IMR-90 (cell line): Measurements from ENCODE around the gene DNAH17. TPM values are rescaled to one million over a fixed set of nuclear protein-coding genes. Genes with fewer than 3 reads are reported as not detected.

Experiments
- ATAC-seq: fragments of 200-7000 bp; cut with Tn5 transposase; 2 replicates; pipeline ENCODE4 v1.9.1; 2020; ENCODE audit warnings: low read depth, mild to moderate bottlenecking, moderate library complexity
- BruUV-seq: library from RNA; stranded (reverse); fragments of 400-500 nt; replicated peaks from 2 replicates; lab custom pipeline; 2021; lab: Mats Ljungman, UMichigan
- CTCF ChIA-PET: fragments of 300-600 bp; formaldehyde crosslinking; extraction: SDS; loops from one replicate; lab custom pipeline; 2021; ENCODE audit warnings: antibody characterized with exemption; lab: Yijun Ruan, JAX
- POLR2A ChIA-PET: fragments of 300-600 bp; sonication (Branson Sonifier 250); formaldehyde crosslinking; loops from one replicate; lab custom pipeline; 2022; ENCODE audit warnings: antibody characterized with exemption; ENCODE audit not compliant: unreplicated experiment; lab: Charles Lee
- DNase-seq: peaks from one replicate; pipeline ENCODE4 v3.0.0; 2013
- H2AFZ ChIP-seq: replicated peaks from 2 replicates; pipeline ENCODE3; 2013; ENCODE audit warnings: low read length, mild to moderate bottlenecking; ENCODE audit not compliant: poor library complexity
- H2AK5ac ChIP-seq: 2 replicates; pipeline ENCODE4 v1.6.1; 2013; ENCODE audit warnings: low read depth, low read length, inconsistent platforms
- H2AK9ac ChIP-seq: replicated peaks from 2 replicates; pipeline ENCODE3; 2013; ENCODE audit warnings: mild to moderate bottlenecking, low read depth, low read length, moderate library complexity; ENCODE audit not compliant: poor library complexity
- H2BK120ac ChIP-seq: 2 replicates; pipeline ENCODE4 v1.6.1; 2013; ENCODE audit warnings: low read depth, low read length, inconsistent platforms
- H2BK15ac ChIP-seq: 3 replicates; pipeline ENCODE4 v1.6.1; 2013; ENCODE audit warnings: low read depth, low read length, inconsistent platforms
- H2BK20ac ChIP-seq: 2 replicates; pipeline ENCODE4 v1.6.1; 2013; ENCODE audit warnings: low read depth, mild to moderate bottlenecking, inconsistent platforms, low read length, moderate library complexity
- H2BK5ac ChIP-seq: 2 replicates; pipeline ENCODE4 v1.6.1; 2013; ENCODE audit warnings: mild to moderate bottlenecking, low read depth, low read length, inconsistent platforms; ENCODE audit not compliant: poor library complexity, severe bottlenecking
- H3K14ac ChIP-seq: replicated peaks from 2 replicates; pipeline ENCODE4 v1.6.1; 2013; ENCODE audit warnings: low read depth, low read length, inconsistent platforms
- H3K18ac ChIP-seq: 2 replicates; pipeline ENCODE4 v1.6.1; 2013; ENCODE audit warnings: low read depth, low read length, control low read depth
- H3K23ac ChIP-seq: 2 replicates; pipeline ENCODE4 v1.6.1; 2013; ENCODE audit warnings: low read depth, low read length, inconsistent platforms
- H3K27ac ChIP-seq: 2 replicates; pipeline ENCODE4 v1.5.1; 2013; ENCODE audit warnings: mild to moderate bottlenecking, control low read depth, low read length; ENCODE audit not compliant: insufficient read depth
- H3K27me3 ChIP-seq: 2 replicates; pipeline ENCODE4 v1.6.1; 2013; ENCODE audit warnings: low read length; ENCODE audit not compliant: control insufficient read depth, insufficient read depth
- H3K36me3 ChIP-seq: 2 replicates; pipeline ENCODE4 v1.6.1; 2013; ENCODE audit warnings: low read length, mixed read lengths; ENCODE audit not compliant: control insufficient read depth, insufficient read depth
- H3K4ac ChIP-seq: 2 replicates; pipeline ENCODE4 v1.6.1; 2013; ENCODE audit warnings: low read depth, low read length, inconsistent platforms
- H3K4me1 ChIP-seq: 2 replicates; pipeline ENCODE4 v1.6.1; 2013; ENCODE audit warnings: low read length, mixed read lengths; ENCODE audit not compliant: control insufficient read depth, insufficient read depth
- H3K4me2 ChIP-seq: 2 replicates; pipeline ENCODE4 v1.6.1; 2013; ENCODE audit warnings: low read depth, mild to moderate bottlenecking, control low read depth, low read length, moderate library complexity
- H3K4me3 ChIP-seq: 2 replicates; pipeline ENCODE4 v1.5.1; 2013; ENCODE audit warnings: low read depth, mild to moderate bottlenecking, control low read depth, low read length, moderate library complexity; ENCODE audit not compliant: insufficient read depth
- H3K56ac ChIP-seq: 2 replicates; pipeline ENCODE4 v1.6.1; 2013; ENCODE audit warnings: low read length, inconsistent platforms; ENCODE audit not compliant: insufficient read depth; ENCODE audit errors: extremely low read depth
- H3K79me1 ChIP-seq, 2 experiments: 2 replicates each; pipeline ENCODE4 v1.6.1; 2013; ENCODE audit warnings: low read length in 2 of 2, inconsistent platforms in 1 of 2, low read depth in 1 of 2
- H3K9ac ChIP-seq: 2 replicates; pipeline ENCODE4 v1.6.1; 2013; ENCODE audit warnings: low read depth, low read length, control low read depth
- H3K9me1 ChIP-seq: 2 replicates; pipeline ENCODE4 v1.6.1; 2013; ENCODE audit warnings: low read length, inconsistent platforms; ENCODE audit not compliant: insufficient read depth
- H3K9me3 ChIP-seq: 2 replicates; pipeline ENCODE4 v1.6.1; 2013; ENCODE audit warnings: low read length; ENCODE audit not compliant: control insufficient read depth, insufficient read depth
- H4K20me1 ChIP-seq: 2 replicates; pipeline ENCODE4 v1.6.1; 2013; ENCODE audit warnings: low read length, inconsistent platforms; ENCODE audit not compliant: insufficient read depth
- H4K5ac ChIP-seq: 2 replicates; pipeline ENCODE4 v1.6.1; 2013; ENCODE audit warnings: mild to moderate bottlenecking, low read depth, low read length, control low read depth
- H4K8ac ChIP-seq, 2 experiments: 2 replicates each; pipeline ENCODE4 v1.6.1; 2013; ENCODE audit warnings: low read depth in 2 of 2, low read length in 2 of 2, control low read depth in 1 of 2, inconsistent platforms in 1 of 2
- H4K91ac ChIP-seq: 2 replicates; pipeline ENCODE4 v1.6.1; 2013; ENCODE audit warnings: low read depth, low read length, inconsistent platforms; ENCODE audit not compliant: insufficient read depth
- BHLHE40 ChIP-seq: fragments of 150-350 bp; IDR thresholded peaks from 2 replicates; pipeline ENCODE4 v1.6.1; 2016; ENCODE audit warnings: mild to moderate bottlenecking, low read depth, low read length
- CEBPB ChIP-seq: IDR thresholded peaks from 2 replicates; pipeline ENCODE4 v1.6.1; 2012; ENCODE audit warnings: low read depth, low read length, improper control_type of control experiment
- CHD1 ChIP-seq: IDR thresholded peaks from 2 replicates; pipeline ENCODE4 v1.6.1; 2012; ENCODE audit warnings: low read depth, low read length, improper control_type of control experiment
- CTCF ChIP-seq: conservative IDR thresholded peaks from 2 replicates; pipeline ENCODE4 v1.5.1; 2012; ENCODE audit warnings: mild to moderate bottlenecking, low read depth, low read length, improper control_type of control experiment
- ELK1 ChIP-seq: fragments of 150-350 bp; IDR thresholded peaks from 2 replicates; pipeline ENCODE4 v1.6.1; 2016; ENCODE audit warnings: low read depth, mild to moderate bottlenecking, low read length, moderate library complexity, borderline replicate concordance
- FOS ChIP-seq: fragments of 150-350 bp; IDR thresholded peaks from 2 replicates; pipeline ENCODE4 v1.6.1; 2016; ENCODE audit warnings: low read depth, low read length
- MAFK ChIP-seq: IDR thresholded peaks from 2 replicates; pipeline ENCODE4 v1.6.1; 2012; ENCODE audit warnings: low read depth, low read length, improper control_type of control experiment
- MAZ ChIP-seq: IDR thresholded peaks from 2 replicates; pipeline ENCODE4 v1.6.1; 2012; ENCODE audit warnings: low read depth, mild to moderate bottlenecking, low read length, improper control_type of control experiment, moderate library complexity, borderline replicate concordance
- MXI1 ChIP-seq: IDR thresholded peaks from 2 replicates; pipeline ENCODE4 v1.6.1; 2012; ENCODE audit warnings: low read depth, mild to moderate bottlenecking, low read length, moderate library complexity, borderline replicate concordance
- NFE2L2 ChIP-seq: fragments of 150-350 bp; IDR thresholded peaks from 2 replicates; pipeline ENCODE4 v1.6.1; 2016; ENCODE audit warnings: low read depth, mild to moderate bottlenecking, low read length
- POLR2A ChIP-seq: IDR thresholded peaks from 2 replicates; pipeline ENCODE4 v1.6.1; 2012; ENCODE audit warnings: mild to moderate bottlenecking, low read depth, low read length
- RFX5 ChIP-seq: IDR thresholded peaks from 2 replicates; pipeline ENCODE4 v1.8.0; 2012; ENCODE audit warnings: low read depth, mild to moderate bottlenecking, low read length, moderate library complexity
- USF2 ChIP-seq: fragments of 150-350 bp; IDR thresholded peaks from 2 replicates; pipeline ENCODE4 v1.6.1; 2017; ENCODE audit warnings: mild to moderate bottlenecking, antibody characterized with exemption, low read length, low read depth
- WGBS, 2 experiments: methylation state at CpG; one replicate each; pipeline versions ENCODE4 v1.1.5 to v1.1.7; 2013; ENCODE audit warnings: missing lambda C conversion rate in 2 of 2; ENCODE audit not compliant: insufficient read length in 1 of 2; ENCODE audit errors: extremely low coverage in 2 of 2; 5-methylcytosine and 5-hydroxymethylcytosine counted together
- dilution Hi-C: fragments of 300-500 bp; cut with HindIII; formaldehyde crosslinking; loops from one replicate; pipeline ENCODE4 v1.14.3; 2018; ENCODE audit warnings: low sequenced_read_pairs; ENCODE audit not compliant: unreplicated experiment
- in situ Hi-C: fragments of 300-500 bp; cut with MboI; formaldehyde crosslinking; loops from 3 replicates; pipeline ENCODE4 v1.14.3; 2019; ENCODE audit warnings: low sequenced_read_pairs, inconsistent platforms, mixed read lengths
- intact Hi-C: fragments of 100-400 bp; cut with micrococcal nuclease; formaldehyde crosslinking; loops from 2 replicates; pipeline ENCODE4 v1.10.0; 2022
- polyA plus RNA-seq, 3 experiments: library from polyadenylated mRNA; depleted of rRNA; stranded (reverse); fragments of >200 nt; gene quantifications; 2 replicates each; pipeline ENCODE4 v1.2.3, GENCODE V29; 2012; ENCODE audit warnings: low replicate concordance in 1 of 3
- total RNA-seq: library from RNA; depleted of rRNA; stranded (reverse); fragments of >200 nt; gene quantifications from 2 replicates; pipeline ENCODE4 v1.2.3, GENCODE V29; 2012

DNAH17 gene
- total and polyA plus RNA-seq, 2 of the 4 experiments (the other 2 are of a cell fraction) = not detected

GRCh38 chr17:78558181-78558850 is 18.9 kb downstream of the DNAH17 start:
- 97% methylated on average over 5 of the region's 10 CpGs; no CpG with 5 or more reads in 1 of the 2 experiments for WGBS, 2 experiments
- in situ Hi-C loops = no loop called here
- no peak overlapping the region for H2BK15ac ChIP-seq
- H3K27ac ChIP-seq = no peak overlapping the region
- no peaks in the 10 kb centered on the region for H4K20me1 ChIP-seq
- no peak overlapping the region for H2BK5ac ChIP-seq
- no peak overlapping the region for H2BK120ac ChIP-seq
- intact Hi-C loops = no loop called here
- H3K27me3 ChIP-seq = peaks cover 21% of the 10 kb centered on the region
- ChIA-PET CTCF (no interaction called here), POLR2A (no interaction called here)
- H4K8ac ChIP-seq = no peak overlapping the region
- H2BK20ac ChIP-seq = no peak overlapping the region
- no TSS peak for BruUV-seq
- H3K9me1 ChIP-seq = 0 out of 2 replicates have a peak, but pooled peaks cover 3% of the 10 kb centered on the region
- no peak overlapping the region for H3K14ac ChIP-seq
- no peak overlapping the region for H3K4me3 ChIP-seq
- no peak overlapping the region for H2AK5ac ChIP-seq
- DNase-seq = no peak
- H3K18ac ChIP-seq = no peak overlapping the region
- H3K9ac ChIP-seq = no peak overlapping the region
- H2AK9ac ChIP-seq = no peak overlapping the region
- H3K79me1 ChIP-seq = no peaks in the 10 kb centered on the region
- no peaks in the 10 kb centered on the region for H3K9me3 ChIP-seq
- no peak overlapping the region for H3K56ac ChIP-seq
- no peaks in the 10 kb centered on the region for H3K4me1 ChIP-seq
- TF ChIP-seq MXI1 (no peak), NFE2L2 (no peak), CEBPB (peak; percentile 45; the same call in 1 of the 2 replicates), BHLHE40 (no peak), POLR2A (no peak), RFX5 (no peak), MAZ (no peak), CTCF (no peak), MAFK (no peak), CHD1 (no peak), ELK1 (no peak), USF2 (no peak), FOS (0 out of 2 replicates have a peak, but pooled peaks have one; percentile 43)
- no peak overlapping the region for H3K4ac ChIP-seq
- no peak overlapping the region for H3K4me2 ChIP-seq
- no peak overlapping the region for H3K23ac ChIP-seq
- no peak overlapping the region for H2AFZ ChIP-seq
- ATAC-seq = no peak
- H4K91ac ChIP-seq = no peak overlapping the region
- no peak overlapping the region for H4K5ac ChIP-seq
- H3K36me3 ChIP-seq = no peaks in the 10 kb centered on the region
- dilution Hi-C loops = no loop called here
